NCI-H1930 (cell line): ENCODE results near the gene CAMP.
"Not testable (repeated sequence)": the region's sequence is repeated elsewhere in the genome, so short reads cannot be mapped to it uniquely, and the experiment has no call there.

ENCODE experiments used
- DNase-seq, 2 experiments: peaks; one replicate each; lab custom pipeline; 2025; lab: John Stamatoyannopoulos, UW

CAMP gene

GRCh38 chr3:48222616-48223513, at the start of gene CAMP:
TSS of gene CAMP (plus strand) at chr3:48223495. CDS start at chr3:48223512, 17 bp downstream.
- no peak for DNase-seq

GRCh38 chr3:48178072-48178471, 45.2 kb upstream of the CAMP start:
- DNase-seq = no peak

GRCh38 chr3:48180021-48180420, 43.3 kb upstream of the CAMP start:
- no peak for DNase-seq

- no peak for DNase-seq
Measured at GRCh38 chr3:48180531-48181253, 42.6 kb upstream of the CAMP start.

GRCh38 chr3:48184299-48184698, 39.0 kb upstream of the CAMP start:
- DNase-seq = no peak

GRCh38 chr3:48185129-48185528, 38.2 kb upstream of the CAMP start:
- no peak for DNase-seq

GRCh38 chr3:48186631-48187300, 36.5 kb upstream of the CAMP start:
- no peak for DNase-seq

- no peak for DNase-seq
Measured at GRCh38 chr3:48187301-48187578, 36.1 kb upstream of the CAMP start.

GRCh38 chr3:48187579-48188265, 35.6 kb upstream of the CAMP start:
- DNase-seq = peak; percentile 27 to 46

GRCh38 chr3:48188266-48189201, 34.8 kb upstream of the CAMP start, which contains the start of gene CDC25A:
TSS of gene CDC25A (minus strand) at chr3:48188417. CDS start at chr3:48187947, 470 bp downstream.
- DNase-seq = peak; percentile 93 to 95

GRCh38 chr3:48189321-48189720, 34.0 kb upstream of the CAMP start:
- no peak for DNase-seq

- DNase-seq = no peak
Measured at GRCh38 chr3:48190911-48191310, 32.4 kb upstream of the CAMP start.

- DNase-seq = peak; percentile 29 to 40
Measured at GRCh38 chr3:48194446-48195071, 28.7 kb upstream of the CAMP start.

GRCh38 chr3:48196611-48197010, 26.7 kb upstream of the CAMP start:
- DNase-seq = no peak

GRCh38 chr3:48199117-48199516, 24.2 kb upstream of the CAMP start:
- DNase-seq = no peak

- no peak for DNase-seq
Measured at GRCh38 chr3:48202632-48203031, 20.7 kb upstream of the CAMP start.

- no peak for DNase-seq
Measured at GRCh38 chr3:48208076-48208475, 15.2 kb upstream of the CAMP start.

GRCh38 chr3:48209445-48209844, 13.8 kb upstream of the CAMP start:
- no peak for DNase-seq

- not testable (repeated sequence) for DNase-seq
Measured at GRCh38 chr3:48210534-48210933, 12.8 kb upstream of the CAMP start.

GRCh38 chr3:48211776-48212175, 11.5 kb upstream of the CAMP start:
- DNase-seq = not testable (repeated sequence)
